ENCODE data around the gene OR7G2. TPM values are rescaled to one million over a fixed set of nuclear protein-coding genes. Genes with fewer than 3 reads are reported as not detected.
"Not testable (repeated sequence)": the region's sequence is repeated elsewhere in the genome, so short reads cannot be mapped to it uniquely, and the experiment has no call there.

Gene OR7G2
- total and polyA plus RNA-seq, 9 of the 15 experiments (the other 6 are each of a cell fraction or from before 2014, with no cell fraction given) = 0.20 TPM; not detected in 8

DNA sequence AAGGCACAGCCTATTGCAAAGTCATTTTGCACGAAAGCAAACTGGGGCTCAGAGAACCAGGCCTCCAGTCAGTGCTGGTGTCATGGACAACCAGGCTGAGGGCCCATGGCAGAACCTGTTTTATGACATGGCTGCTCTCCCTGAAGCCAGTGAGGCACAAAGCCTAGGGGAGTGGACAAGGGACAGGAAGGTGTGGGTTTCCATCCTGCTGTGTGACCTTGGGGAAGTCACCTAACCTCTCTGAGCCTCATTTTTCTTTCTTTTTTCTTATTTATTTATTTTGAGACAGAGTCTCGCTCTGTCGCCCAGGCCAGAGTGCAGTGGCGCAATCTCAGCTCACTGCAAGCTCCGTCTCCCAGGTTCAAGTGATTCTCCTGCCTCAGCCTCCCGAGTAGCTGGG, 35.6 kb downstream of the OR7G2 start:
- H2AFZ ChIP-seq (ENCODE audit: low read depth, low read length); H3K27ac ChIP-seq (ENCODE audit: extremely low read depth, low read depth, low read length); H3K27me3 ChIP-seq (ENCODE audit: control insufficient read depth in 2 of 2, insufficient read depth in 2 of 2, low read length in 2 of 2); BruUV-seq (replicated peaks); H3K4me3 ChIP-seq; H3K9ac ChIP-seq (ENCODE audit: insufficient read depth in 1 of 2, low read depth in 2 of 2, low read length in 2 of 2); POLR2A ChIA-PET; ATAC-seq; H4K20me1 ChIP-seq (replicated peaks; ENCODE audit: control insufficient read depth, insufficient read depth, low read length); H3K9me3 ChIP-seq (replicated peaks; ENCODE audit: control insufficient read depth, insufficient read depth, low read depth, low read length); CTCF ChIA-PET (ENCODE audit: low intra/inter-chr PET ratio); in situ Hi-C loops (cut with MboI); H3K9me1 ChIP-seq (ENCODE audit: control insufficient read depth, insufficient read depth, low read length); intact Hi-C loops (cut with micrococcal nuclease); H3K79me2 ChIP-seq (ENCODE audit: control insufficient read depth, insufficient read depth, low read length); DNase-seq (ENCODE audit: extremely low read depth in 1 of 4, low spot score in 3 of 4); H3K4me2 ChIP-seq (ENCODE audit: insufficient read depth, low read length); H3K36me3 ChIP-seq (ENCODE audit: control insufficient read depth, insufficient read depth, low read length); FAIRE-seq: not testable (repeated sequence)
- TF ChIP-seq SMARCA5 (IDR thresholded peaks at IDR 0.05) = peak; percentile 49; the same call in 1 of the 2 replicates
- TF ChIP-seq BCOR (IDR thresholded peaks at IDR 0.05) = peak; percentile 87
- peak; percentile 36 to 56; a peak in 3 of 4 replicates for TF ChIP-seq KDM1A (IDR thresholded peaks at IDR 0.05)
- peak; percentile 66 for TF ChIP-seq ZFP36 (IDR thresholded peaks at IDR 0.05; ENCODE audit: low read depth, low read length, partially characterized antibody)
- peak; percentile 86 for TF ChIP-seq RBM25 (IDR thresholded peaks at IDR 0.05; ENCODE audit: low read depth, low read length, severe bottlenecking)
- H3K4me1 ChIP-seq (replicated peaks in 1 of 2; ENCODE audit: control insufficient read depth in 2 of 2, insufficient read depth in 2 of 2, low read length in 2 of 2) = peaks cover 12 to 17% of the 10 kb centered on the region in 2 experiments; a peak in 4 of 5 replicates
- WGBS (ENCODE audit: insufficient coverage, low coverage, missing lambda C conversion rate) = 23% methylated on average over 6 of the region's 6 CpGs

DNA sequence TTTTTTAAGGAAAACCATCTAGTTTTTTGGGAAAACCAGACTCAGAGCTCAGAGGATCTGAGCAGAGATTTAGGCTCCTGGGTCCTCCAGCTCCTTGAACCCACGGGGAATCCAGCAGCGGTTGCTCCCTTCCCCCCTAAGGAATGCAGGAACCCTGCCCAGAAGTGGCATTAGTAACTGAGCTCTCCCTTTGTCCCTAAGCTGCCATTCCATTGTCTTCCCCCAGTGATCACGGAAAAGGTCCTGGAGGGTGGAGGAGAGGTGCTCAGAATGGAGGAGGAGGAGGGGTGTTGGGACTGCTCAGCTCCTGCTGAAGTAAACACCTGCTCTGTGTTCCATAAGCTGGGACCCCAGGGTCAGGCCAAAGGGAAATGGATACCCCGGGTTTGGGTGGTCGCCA, 37.2 kb downstream of the OR7G2 start:
- Histone ChIP-seq H3K4me1 (replicated peaks in 1 of 2; ENCODE audit: control insufficient read depth in 2 of 2, insufficient read depth in 2 of 2, low read length in 2 of 2) (peaks cover 4 to 5% of the 10 kb centered on the region in 2 experiments; a peak in 4 of 5 replicates), H3K9ac (ENCODE audit: insufficient read depth in 1 of 2, low read depth in 2 of 2, low read length in 2 of 2) (no peak overlapping the region), H3K27ac (ENCODE audit: extremely low read depth, low read depth, low read length) (no peak overlapping the region), H4K20me1 (replicated peaks; ENCODE audit: control insufficient read depth, insufficient read depth, low read length) (0 out of 2 replicates have a peak, but pooled peaks cover under 1% of the 10 kb centered on the region), H3K79me2 (ENCODE audit: control insufficient read depth, insufficient read depth, low read length) (no peaks in the 10 kb centered on the region), H3K9me3 (replicated peaks; ENCODE audit: control insufficient read depth, insufficient read depth, low read depth, low read length) (no peaks in the 10 kb centered on the region), H3K4me2 (ENCODE audit: insufficient read depth, low read length) (no peak overlapping the region), H3K9me1 (ENCODE audit: control insufficient read depth, insufficient read depth, low read length) (no peaks in the 10 kb centered on the region), H3K36me3 (ENCODE audit: control insufficient read depth, insufficient read depth, low read length) (no peaks in the 10 kb centered on the region), H3K4me3 (no peak overlapping the region), H3K27me3 (ENCODE audit: control insufficient read depth in 2 of 2, insufficient read depth in 2 of 2, low read length in 2 of 2) (peaks cover 2 to 11% of the 10 kb centered on the region in 2 experiments; a peak in 2 of 5 replicates), H2AFZ (ENCODE audit: low read depth, low read length) (no peak overlapping the region)
- FAIRE-seq (no peak), ATAC-seq (no peak), DNase-seq (ENCODE audit: extremely low read depth in 1 of 4, low spot score in 3 of 4) (no peak)
- TF ChIP-seq CC2D1A (IDR thresholded peaks at IDR 0.05) (no peak), NFE2 (IDR thresholded peaks at IDR 0.05; ENCODE audit: low read depth) (no peak), ZNF175 (CRISPR knock-in tag; IDR thresholded peaks at IDR 0.05; ENCODE audit: low read depth) (no peak), CAMTA2 (CRISPR knock-in tag; conservative IDR thresholded peaks at IDR 0.05) (no peak), NR3C1 (CRISPR knock-in tag; IDR thresholded peaks at IDR 0.05) (no peak)
- ChIA-PET CTCF (ENCODE audit: low intra/inter-chr PET ratio) (no interaction called here), POLR2A (interaction anchor here (0.7 kb wide), 1 partner anchor 45 kb away, joined by 3 read pairs; no protein-coding TSS in a partner anchor)
- no TSS peak for BruUV-seq (replicated peaks)
- in situ Hi-C loops (cut with MboI) (no loop called here), intact Hi-C loops (cut with micrococcal nuclease) (no loop called here)
- WGBS (ENCODE audit: insufficient coverage, low coverage, missing lambda C conversion rate) = 0% methylated on average over 5 of the region's 5 CpGs

Measured in K562 (cell line).